Pancreas (tissue), 10 donors: ENCODE measurements around the gene PER2. TPM values are rescaled to one million over a fixed set of nuclear protein-coding genes. Genes with fewer than 3 reads are reported as not detected.
A peak's percentile ranks its signal among the peaks of the same experiment; 100 is the strongest.

Experiments
- ATAC-seq, 4 donors: fragments of 200-7000 bp; cut with Tn5 transposase; one replicate each; pipeline versions ENCODE4 v1.8.0 to v1.9.1; 2020; ENCODE audit warnings: mild to moderate bottlenecking in 4 of 4, moderate library complexity in 4 of 4
- DNase-seq, 6 donors: peaks; one replicate each; pipeline ENCODE4 v3.0.0-alpha.2; 2020
- FAIRE-seq: peaks from 2 replicates; lab custom pipeline; 2012; peaks lifted over from hg19 to GRCh38; lab: Jason Lieb, UNC
- H3K27ac ChIP-seq, 4 donors: fragments of 200-600 bp; sonication (generic); 1 replicate in 3 of 4; 2 replicates in 1 of 4; pipeline versions ENCODE4 v1.5.0 to v1.8.0; 2020
- H3K27me3 ChIP-seq, 4 donors: fragments of 200-600 bp; one replicate each; pipeline ENCODE4 v1.8.0; 2021
- H3K36me3 ChIP-seq, 3 donors: fragments of 200-600 bp; sonication (generic) in 1 of 3; one replicate each; pipeline versions ENCODE4 v1.5.0 to v1.8.0; 2020 to 2021
- H3K4me1 ChIP-seq, 3 donors: fragments of 200-600 bp; one replicate each; pipeline ENCODE4 v1.8.0; 2021
- H3K4me3 ChIP-seq, 4 donors: fragments of 200-600 bp; sonication (generic) in 2 of 4; one replicate each; pipeline versions ENCODE4 v1.5.0 to v1.8.0; 2020 to 2021
- H3K9me3 ChIP-seq, 4 donors: fragments of 200-600 bp; one replicate each; pipeline ENCODE4 v1.8.0; 2021
- CTCF ChIP-seq, 4 donors: fragments of 200-600 bp; sonication (generic) in 3 of 4; IDR thresholded peaks; one replicate each; pipeline versions ENCODE4 v1.5.0 to v1.8.0; 2021; ENCODE audit warnings: antibody characterized with exemption in 4 of 4
- WGBS, 2 donors: extraction: QIAGEN DNeasy Blood & Tissue Kit; methylation state at CpG; one replicate each; pipeline ENCODE4 v1.1.7; 2013; 5-methylcytosine and 5-hydroxymethylcytosine counted together
- intact Hi-C, 3 donors: fragments of 100-400 bp; cut with DNase I; formaldehyde crosslinking; loops; one replicate each; pipeline versions ENCODE4 v1.11.1 to v1.14.2; 2022
- polyA plus RNA-seq, 2 donors: library from polyadenylated mRNA; stranded (reverse); fragments of 200-250 nt; gene quantifications; one replicate each; pipeline ENCODE4 v1.2.3, GENCODE V29; 2013
- total RNA-seq, 6 donors: library from RNA; stranded (reverse); fragmentation: NEBNext Ultra II Directional in 4 of 6; extraction: Animal tissue kit (Norgen Biotek cat#: 25700) in 4 of 6; gene quantifications; one replicate each; pipeline versions ENCODE4 v1.2.1 to v1.2.4, GENCODE V29; 2021 to 2023
- donor health status: healthy with polysubstance abuse.
- donor health status: DM: no; HTN: no; CAD: no; lungs with moderate emphysema.
- donor health status: DM: no; HTN: no; CAD: no.
- donor health status: control.
- donor health status: control.
- donor health status: Bipolar disorder and iron deficiency.
- donor health status: DM: yes; HTN: yes; CAD: no.
- donor health status: DM: no; HTN: no; CAD: no.
- donor health status: DM: no; HTN: no; CAD: no.
- donor health status: DM: yes; HTN: yes; CAD: no.

The PER2 gene
- total and polyA plus RNA-seq, 8 donors = 6.9 to 12.2 (median 9.3) TPM

GRCh38 chr2:238247002-238247822 is 41.2 kb downstream of the PER2 start:
- Histone ChIP-seq H3K9me3 (no peaks in the 10 kb centered on the region), H3K4me1 (peaks cover 0 to 15% (median 11%) of the 10 kb centered on the region in 3 donors), H3K27ac (no peak overlapping the region), H3K27me3 (no peaks in the 10 kb centered on the region), H3K36me3 (peaks cover 0 to 45% (median 10%) of the 10 kb centered on the region in 3 donors), H3K4me3 (no peak overlapping the region)
- intact Hi-C loops = no loop called here
- no peak for FAIRE-seq
- ATAC-seq = no peak
- no peak for TF ChIP-seq CTCF (IDR thresholded peaks at IDR 0.05)
- WGBS, 2 donors = 84 to 87% methylated on average over 13 of the region's 13 CpGs
- no peak for DNase-seq

- no peaks in the 10 kb centered on the region for H3K9me3 ChIP-seq
- no peaks in the 10 kb centered on the region for H3K27me3 ChIP-seq
- peaks cover 0 to 19% (median 0%) of the 10 kb centered on the region in 3 donors for H3K36me3 ChIP-seq
- ATAC-seq (no peak), DNase-seq (no peak), FAIRE-seq (no peak)
- intact Hi-C loops = no loop called here
- H3K4me1 ChIP-seq = peaks cover 10 to 29% (median 17%) of the 10 kb centered on the region in 3 donors
- no peak overlapping the region for H3K4me3 ChIP-seq
- no peak for TF ChIP-seq CTCF (IDR thresholded peaks at IDR 0.05)
- 71 to 76% methylated on average over 5 of the region's 5 CpGs for WGBS, 2 donors
- no peak overlapping the region for H3K27ac ChIP-seq
These were observed 44.3 kb downstream of the PER2 start for GRCh38 chr2:238244151-238244550.

DNA sequence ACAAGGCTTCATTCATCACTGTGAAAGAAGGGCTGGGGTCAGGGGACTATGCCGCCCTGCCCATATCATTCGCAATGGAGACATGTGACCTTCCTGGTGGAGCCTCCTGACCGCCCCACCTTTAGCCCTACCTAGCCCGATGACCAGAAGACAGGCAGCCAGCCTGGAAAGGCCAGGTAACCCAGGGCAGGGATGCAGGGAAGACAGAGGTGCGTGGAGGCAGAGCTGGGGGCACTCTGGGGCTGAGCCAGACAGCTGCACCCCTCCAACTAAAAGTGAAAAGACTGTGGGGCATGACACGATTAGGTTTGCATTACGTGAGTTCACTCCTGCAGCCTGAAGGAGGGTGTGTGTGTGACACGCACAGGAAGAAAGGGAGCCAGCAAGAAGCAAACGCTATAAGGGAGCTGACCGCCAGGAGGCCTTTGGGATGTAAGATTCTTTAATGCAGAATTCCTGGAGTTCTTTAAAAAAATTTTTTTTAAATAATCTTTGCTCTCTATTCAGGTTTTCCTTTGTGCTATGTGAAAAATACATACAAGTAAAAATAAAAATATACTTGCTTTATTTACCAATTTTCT is 44.8 kb downstream of the PER2 start:
- H3K27me3 ChIP-seq = no peaks in the 10 kb centered on the region
- H3K4me1 ChIP-seq = peaks cover 15 to 33% (median 17%) of the 10 kb centered on the region in 3 donors
- H3K4me3 ChIP-seq = no peak overlapping the region
- ATAC-seq = no peak
- intact Hi-C loops = no loop called here
- DNase-seq = no peak
- H3K27ac ChIP-seq = peak overlapping the region in 1 of 4 donors; percentile 46
- no peak for FAIRE-seq
- no peaks in the 10 kb centered on the region for H3K9me3 ChIP-seq
- H3K36me3 ChIP-seq = peaks cover 0 to 19% (median 0%) of the 10 kb centered on the region in 3 donors
- WGBS, 2 donors = 85 to 92% methylated on average over 10 of the region's 10 CpGs
- no peak for TF ChIP-seq CTCF (IDR thresholded peaks at IDR 0.05)

GRCh38 chr2:238242731-238243495 is 45.5 kb downstream of the PER2 start:
- no peak for TF ChIP-seq CTCF (IDR thresholded peaks at IDR 0.05)
- DNase-seq (peak in 5 of 6 donors; percentile 58 to 86 (median 74)), ATAC-seq (peak; percentile 10 to 46 (median 24)), FAIRE-seq (no peak)
- Histone ChIP-seq H3K9me3 (no peaks in the 10 kb centered on the region), H3K36me3 (peaks cover 0 to 16% (median 0%) of the 10 kb centered on the region in 3 donors), H3K4me1 (peaks cover 15 to 33% (median 17%) of the 10 kb centered on the region in 3 donors), H3K27me3 (no peaks in the 10 kb centered on the region), H3K4me3 (no peak overlapping the region), H3K27ac (peak overlapping the region in 3 of 4 donors; percentile 46 to 71 (median 59))
- intact Hi-C loops = no loop called here
- 35 to 38% methylated on average over 7 of the region's 7 CpGs for WGBS, 2 donors
